ENCODE results near the gene BEND7.

BEND7 gene

GRCh38 chr10:13536674-13537366, 8.0 kb upstream of the BEND7 start:
- ATAC-seq (replicated peaks; ENCODE audit: extremely low read depth, poor library complexity, severe bottlenecking), result no peak
- H3K4me1 Mint-ChIP-seq, result no peaks in the 10 kb centered on the region
- no peaks in the 10 kb centered on the region for H3K9me3 Mint-ChIP-seq
- no peaks in the 10 kb centered on the region for H3K36me3 Mint-ChIP-seq (ENCODE audit: insufficient read depth)
- no peak overlapping the region for H3K27ac Mint-ChIP-seq (ENCODE audit: low read depth)
- peaks cover 99% of the 10 kb centered on the region for H3K27me3 Mint-ChIP-seq
- no peak overlapping the region for H3K4me3 Mint-ChIP-seq
- no peak for DNase-seq (ENCODE audit: low spot score in 2 of 2)

DNA sequence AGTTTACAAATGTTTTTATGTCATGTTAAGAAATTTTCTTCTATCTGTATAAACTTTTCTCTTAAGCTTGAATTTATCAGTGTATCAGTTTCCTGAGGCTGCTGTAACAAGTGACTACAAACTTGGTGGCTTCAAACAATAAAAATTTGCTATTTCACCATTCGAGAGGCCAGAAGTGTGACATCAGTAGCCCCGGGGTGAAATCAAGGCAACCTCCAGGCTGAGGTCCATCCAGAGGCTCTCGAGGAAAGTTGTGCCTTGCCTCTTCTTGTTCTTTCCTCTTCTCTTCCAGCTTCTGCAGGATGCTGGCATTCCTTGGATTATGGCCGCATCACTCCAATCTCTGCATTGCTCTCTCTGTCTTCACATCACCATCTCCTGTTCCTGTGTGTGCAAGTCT, 6.5 kb upstream of the BEND7 start:
- no peak for DNase-seq (ENCODE audit: low spot score in 2 of 2)
- Mint-ChIP-seq H3K9me3 (no peaks in the 10 kb centered on the region), H3K27ac (ENCODE audit: low read depth) (no peak overlapping the region), H3K36me3 (ENCODE audit: insufficient read depth) (no peaks in the 10 kb centered on the region), H3K27me3 (peaks cover 89% of the 10 kb centered on the region), H3K4me1 (no peaks in the 10 kb centered on the region), H3K4me3 (no peak overlapping the region)
- ATAC-seq (replicated peaks; ENCODE audit: extremely low read depth, poor library complexity, severe bottlenecking), result no peak

GRCh38 chr10:13529714-13529973, 830 bp upstream of the BEND7 start:
- H3K9me3 Mint-ChIP-seq, result no peaks in the 10 kb centered on the region
- peaks cover 9% of the 10 kb centered on the region for H3K4me1 Mint-ChIP-seq
- peaks cover 1% of the 10 kb centered on the region for H3K36me3 Mint-ChIP-seq (ENCODE audit: insufficient read depth)
- peaks cover 83% of the 10 kb centered on the region for H3K27me3 Mint-ChIP-seq
- ATAC-seq (replicated peaks; ENCODE audit: extremely low read depth, poor library complexity, severe bottlenecking) (no peak), DNase-seq (ENCODE audit: low spot score in 2 of 2) (no peak)
- H3K27ac Mint-ChIP-seq (ENCODE audit: low read depth), result no peak overlapping the region
- peak overlapping the region; percentile 67 for H3K4me3 Mint-ChIP-seq

DNA sequence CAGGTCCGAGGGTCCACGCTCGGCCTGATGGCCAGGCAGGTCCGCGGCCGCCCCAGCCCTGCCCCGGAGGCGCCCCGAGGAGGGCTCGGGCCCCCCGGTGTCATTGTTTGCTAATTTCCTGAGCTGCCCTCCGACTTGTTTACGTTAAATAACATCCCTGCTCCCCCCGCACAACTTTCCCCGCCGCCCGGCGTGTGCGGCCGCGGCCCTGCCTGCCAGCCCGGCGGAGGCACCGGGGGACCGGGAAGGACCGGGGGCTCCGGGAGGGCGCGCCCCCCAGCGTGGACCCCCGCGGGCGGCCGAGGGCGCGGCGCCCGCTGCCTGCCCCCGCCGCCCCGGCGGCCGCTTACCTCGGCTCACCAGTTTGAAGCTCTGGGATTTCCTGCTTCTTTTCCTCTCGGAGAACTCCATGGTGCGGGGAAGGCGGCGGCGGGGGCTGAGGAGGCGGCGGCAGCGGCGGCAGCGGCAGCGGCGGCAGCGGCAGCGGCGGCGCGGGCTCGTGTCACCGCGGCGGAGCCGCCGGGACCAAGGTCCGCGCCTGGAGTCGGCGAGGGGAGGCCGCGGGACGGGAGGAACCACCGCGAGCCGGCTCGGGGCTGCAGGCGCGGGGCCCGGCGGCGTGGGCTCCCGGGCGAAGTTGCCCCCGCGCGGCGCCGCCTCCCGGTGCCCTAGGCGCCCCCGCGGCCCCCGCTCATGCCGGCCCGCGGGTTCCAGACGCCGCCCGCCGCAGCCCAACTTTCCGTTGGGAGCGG, 515 bp downstream of the BEND7 start:
- Mint-ChIP-seq H3K36me3 (ENCODE audit: insufficient read depth) (peaks cover 1% of the 10 kb centered on the region), H3K9me3 (no peaks in the 10 kb centered on the region), H3K4me1 (peaks cover 9% of the 10 kb centered on the region), H3K27me3 (peaks cover 83% of the 10 kb centered on the region), H3K27ac (ENCODE audit: low read depth) (no peak overlapping the region), H3K4me3 (peak overlapping the region; percentile 58)
- ATAC-seq (replicated peaks; ENCODE audit: extremely low read depth, poor library complexity, severe bottlenecking) (no peak), DNase-seq (ENCODE audit: low spot score in 2 of 2) (no peak)

GRCh38 chr10:13527864-13528122, 1.0 kb downstream of the BEND7 start:
- ATAC-seq (replicated peaks; ENCODE audit: extremely low read depth, poor library complexity, severe bottlenecking) (no peak), DNase-seq (ENCODE audit: low spot score in 2 of 2) (no peak)
- Mint-ChIP-seq H3K27ac (ENCODE audit: low read depth) (no peak overlapping the region), H3K4me1 (peaks cover 9% of the 10 kb centered on the region), H3K27me3 (peaks cover 83% of the 10 kb centered on the region), H3K36me3 (ENCODE audit: insufficient read depth) (peaks cover 1% of the 10 kb centered on the region), H3K4me3 (peak overlapping the region; percentile 58), H3K9me3 (no peaks in the 10 kb centered on the region)

- Mint-ChIP-seq H3K4me3 (peak overlapping the region; percentile 58), H3K9me3 (no peaks in the 10 kb centered on the region), H3K4me1 (peaks cover 9% of the 10 kb centered on the region), H3K36me3 (ENCODE audit: insufficient read depth) (peaks cover 1% of the 10 kb centered on the region), H3K27ac (ENCODE audit: low read depth) (no peak overlapping the region), H3K27me3 (peaks cover 83% of the 10 kb centered on the region)
- DNase-seq (ENCODE audit: low spot score in 2 of 2) (no peak), ATAC-seq (replicated peaks; ENCODE audit: extremely low read depth, poor library complexity, severe bottlenecking) (no peak)
Measured at GRCh38 chr10:13526948-13527863, 1.6 kb downstream of the BEND7 start.

- Mint-ChIP-seq H3K4me3 (no peak overlapping the region), H3K4me1 (peaks cover 9% of the 10 kb centered on the region), H3K9me3 (no peaks in the 10 kb centered on the region), H3K27ac (ENCODE audit: low read depth) (no peak overlapping the region), H3K36me3 (ENCODE audit: insufficient read depth) (peaks cover 1% of the 10 kb centered on the region), H3K27me3 (peaks cover 89% of the 10 kb centered on the region)
- DNase-seq (ENCODE audit: low spot score in 2 of 2) (no peak), ATAC-seq (replicated peaks; ENCODE audit: extremely low read depth, poor library complexity, severe bottlenecking) (no peak)
Measured at GRCh38 chr10:13525663-13526062, 3.2 kb downstream of the BEND7 start.

DNA sequence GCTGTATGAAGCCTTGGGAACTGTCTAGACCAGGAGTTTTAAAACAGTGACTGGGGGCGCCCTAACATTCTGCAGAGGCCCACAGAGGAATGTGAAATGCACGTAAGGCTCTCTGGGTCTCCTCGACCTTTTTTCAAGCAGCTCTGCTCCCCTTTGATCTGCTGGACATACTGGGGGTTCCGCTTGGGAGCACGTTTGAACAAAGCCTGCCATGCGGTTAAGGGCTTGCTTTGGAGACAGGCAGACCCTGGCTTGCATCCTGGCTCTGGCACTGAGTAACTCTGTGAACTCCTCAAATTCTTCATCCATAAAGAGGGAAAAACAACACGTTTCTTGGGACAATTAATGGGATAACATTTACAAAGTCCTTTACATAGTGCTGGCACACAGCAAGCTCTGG, 7.8 kb downstream of the BEND7 start:
- Mint-ChIP-seq H3K9me3 (no peaks in the 10 kb centered on the region), H3K4me3 (no peak overlapping the region), H3K4me1 (no peaks in the 10 kb centered on the region), H3K36me3 (ENCODE audit: insufficient read depth) (no peaks in the 10 kb centered on the region), H3K27me3 (peaks cover 65% of the 10 kb centered on the region), H3K27ac (ENCODE audit: low read depth) (no peak overlapping the region)
- ATAC-seq (replicated peaks; ENCODE audit: extremely low read depth, poor library complexity, severe bottlenecking), result no peak
- DNase-seq (ENCODE audit: low spot score in 2 of 2), result no peak

DNA sequence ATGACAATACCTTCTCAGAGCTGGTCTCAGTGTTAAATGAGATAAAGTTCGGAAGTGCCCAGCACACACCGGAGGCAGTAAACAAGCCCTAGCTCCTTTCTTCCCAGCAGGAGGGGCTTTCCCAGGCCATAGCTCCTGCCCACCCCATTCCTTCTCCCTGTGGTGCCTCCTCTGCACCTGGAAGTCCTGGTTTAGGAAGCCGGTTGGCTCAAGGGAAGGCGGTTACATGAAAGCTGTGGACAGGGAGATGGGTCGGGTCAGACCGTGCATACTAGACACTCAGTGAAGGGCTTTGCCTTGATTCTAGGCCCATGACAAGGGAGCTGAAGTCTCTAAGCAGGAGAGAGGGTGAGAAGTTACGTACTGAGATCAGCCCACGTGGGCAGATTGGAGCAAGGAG, 8.6 kb downstream of the BEND7 start:
- H3K9me3 Mint-ChIP-seq, result no peaks in the 10 kb centered on the region
- H3K27ac Mint-ChIP-seq (ENCODE audit: low read depth), result no peak overlapping the region
- no peaks in the 10 kb centered on the region for H3K4me1 Mint-ChIP-seq
- no peaks in the 10 kb centered on the region for H3K36me3 Mint-ChIP-seq (ENCODE audit: insufficient read depth)
- H3K27me3 Mint-ChIP-seq, result peaks cover 64% of the 10 kb centered on the region
- DNase-seq (ENCODE audit: low spot score in 2 of 2) (no peak), ATAC-seq (replicated peaks; ENCODE audit: extremely low read depth, poor library complexity, severe bottlenecking) (no peak)
- H3K4me3 Mint-ChIP-seq, result no peak overlapping the region

DNA sequence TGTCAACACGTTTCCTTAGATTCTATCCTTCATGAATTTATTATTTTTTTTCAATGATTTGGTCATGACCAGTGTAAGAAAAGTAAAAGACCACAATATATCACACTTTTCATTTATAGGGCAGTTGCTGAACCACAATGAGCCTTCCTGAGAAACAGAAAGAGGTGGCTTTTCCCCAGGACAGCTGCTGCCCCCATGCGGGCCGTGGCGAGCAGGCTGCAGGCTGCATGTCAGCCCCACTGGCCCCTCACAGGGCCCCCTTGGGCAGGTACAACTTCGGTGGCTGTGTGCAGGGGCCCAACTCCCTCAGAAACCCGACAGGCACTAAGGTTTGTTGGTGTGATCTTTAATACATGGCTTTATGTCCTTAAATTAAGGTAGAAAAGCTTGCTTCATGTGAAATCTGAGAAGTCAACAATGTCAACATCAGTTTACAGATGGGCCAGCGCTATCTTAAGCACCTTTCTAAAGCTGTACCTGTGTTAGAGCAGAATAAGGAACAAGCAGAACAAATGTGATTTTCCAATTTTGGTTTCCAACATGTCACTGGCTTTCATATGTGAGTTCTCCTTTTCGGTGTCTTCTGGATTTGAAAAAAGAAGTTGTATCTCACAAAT, 10.6 kb downstream of the BEND7 start:
- Mint-ChIP-seq H3K36me3 (ENCODE audit: insufficient read depth) (no peaks in the 10 kb centered on the region), H3K9me3 (no peaks in the 10 kb centered on the region), H3K27ac (ENCODE audit: low read depth) (no peak overlapping the region), H3K4me3 (no peak overlapping the region), H3K27me3 (peaks cover 60% of the 10 kb centered on the region), H3K4me1 (no peaks in the 10 kb centered on the region)
- DNase-seq (ENCODE audit: low spot score in 2 of 2) (no peak), ATAC-seq (replicated peaks; ENCODE audit: extremely low read depth, poor library complexity, severe bottlenecking) (no peak)

DNA sequence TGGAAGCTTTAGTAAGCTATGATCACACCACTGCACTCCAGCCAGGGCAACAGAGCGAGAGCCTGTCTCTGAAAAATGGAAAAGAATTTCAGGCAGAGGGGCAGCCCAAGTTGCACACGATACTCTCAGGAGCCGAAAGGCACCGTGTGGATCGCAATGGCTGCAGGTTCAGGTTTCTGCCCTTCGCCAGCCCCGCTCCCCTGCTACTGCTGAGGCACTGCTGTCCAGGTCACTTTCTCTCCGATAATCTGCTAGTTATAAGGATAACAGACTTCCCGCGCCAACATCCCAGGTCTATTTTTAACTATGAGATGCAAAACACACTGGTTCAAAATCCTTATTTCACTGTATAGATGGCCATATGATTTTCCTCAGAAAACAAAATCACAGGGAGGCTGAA, 11.1 kb downstream of the BEND7 start:
- H3K27me3 Mint-ChIP-seq, result peaks cover 60% of the 10 kb centered on the region
- H3K4me3 Mint-ChIP-seq, result no peak overlapping the region
- no peak overlapping the region for H3K27ac Mint-ChIP-seq (ENCODE audit: low read depth)
- no peaks in the 10 kb centered on the region for H3K4me1 Mint-ChIP-seq
- ATAC-seq (replicated peaks; ENCODE audit: extremely low read depth, poor library complexity, severe bottlenecking), result no peak
- no peaks in the 10 kb centered on the region for H3K36me3 Mint-ChIP-seq (ENCODE audit: insufficient read depth)
- H3K9me3 Mint-ChIP-seq, result no peaks in the 10 kb centered on the region
- DNase-seq (ENCODE audit: low spot score in 2 of 2), result no peak

DNA sequence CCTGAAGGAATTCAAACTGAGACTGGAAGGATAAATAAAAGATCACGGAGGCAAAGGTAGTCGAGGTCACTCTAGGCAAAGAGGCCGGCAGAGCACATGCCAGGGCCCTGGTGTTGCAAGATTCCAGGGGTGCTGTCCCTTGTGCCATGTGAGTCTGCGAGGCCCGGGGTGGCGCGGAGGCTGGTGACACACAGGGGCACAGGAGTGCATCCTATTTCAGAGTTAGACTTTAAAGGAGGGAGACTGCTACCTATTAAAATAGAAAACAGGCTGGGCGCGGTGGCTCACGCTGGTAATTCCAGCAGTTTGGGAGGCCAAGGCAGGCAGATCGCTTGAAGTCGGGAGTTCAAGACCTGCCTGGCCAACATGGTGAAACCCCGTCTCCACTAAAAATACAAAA, 12.6 kb downstream of the BEND7 start:
- Mint-ChIP-seq H3K4me3 (no peak overlapping the region), H3K9me3 (no peaks in the 10 kb centered on the region), H3K36me3 (ENCODE audit: insufficient read depth) (no peaks in the 10 kb centered on the region), H3K4me1 (no peaks in the 10 kb centered on the region), H3K27me3 (peaks cover 48% of the 10 kb centered on the region), H3K27ac (ENCODE audit: low read depth) (no peak overlapping the region)
- no peak for ATAC-seq (replicated peaks; ENCODE audit: extremely low read depth, poor library complexity, severe bottlenecking)
- no peak for DNase-seq (ENCODE audit: low spot score in 2 of 2)
